GM19467 (cell line): ENCODE data around the gene SMIM21.

Experiments used
- ATAC-seq: cut with Tn5 transposase; IDR thresholded peaks from one replicate; pipeline ENCODE4 v1.9.1; 2021; ENCODE audit warnings: mild to moderate bottlenecking, moderate library complexity; ENCODE audit not compliant: unreplicated experiment

SMIM21 gene

GRCh38 chr18:75428490-75428889, 987 bp upstream of the SMIM21 start:
- ATAC-seq, result no peak

GRCh38 chr18:75422341-75422910, 5.1 kb downstream of the SMIM21 start:
- ATAC-seq, result no peak

GRCh38 chr18:75421656-75422055, 5.8 kb downstream of the SMIM21 start:
- no peak for ATAC-seq

- ATAC-seq, result no peak
Measured at GRCh38 chr18:75418293-75419005, 9.1 kb downstream of the SMIM21 start.

- ATAC-seq, result no peak
Measured at GRCh38 chr18:75410611-75411010, 16.9 kb downstream of the SMIM21 start.

- no peak for ATAC-seq
Measured at GRCh38 chr18:75409806-75410205, 17.7 kb downstream of the SMIM21 start.

GRCh38 chr18:75408554-75409506, 18.7 kb downstream of the SMIM21 start:
- no peak for ATAC-seq

- no peak for ATAC-seq
Measured at GRCh38 chr18:75407468-75408437, 19.8 kb downstream of the SMIM21 start.

- ATAC-seq, result no peak
Measured at GRCh38 chr18:75406491-75407445, 20.7 kb downstream of the SMIM21 start.

- no peak for ATAC-seq
Measured at GRCh38 chr18:75405351-75405750, 22.2 kb downstream of the SMIM21 start.

- no peak for ATAC-seq
Measured at GRCh38 chr18:75400366-75400765, 27.1 kb downstream of the SMIM21 start.

GRCh38 chr18:75395137-75395536, 32.4 kb downstream of the SMIM21 start:
- no peak for ATAC-seq

GRCh38 chr18:75393721-75394120, 33.8 kb downstream of the SMIM21 start:
- ATAC-seq, result no peak

GRCh38 chr18:75392226-75392578, 35.3 kb downstream of the SMIM21 start:
- ATAC-seq, result no peak

- ATAC-seq, result no peak
Measured at GRCh38 chr18:75391279-75392225, 36.0 kb downstream of the SMIM21 start.

GRCh38 chr18:75390854-75391253, 36.6 kb downstream of the SMIM21 start:
- no peak for ATAC-seq

GRCh38 chr18:75384144-75384543, 43.4 kb downstream of the SMIM21 start:
- ATAC-seq, result no peak
